Activated naive CD4-positive, alpha-beta T cell treated with Interleukin-2 at 50 U/mL for 16 hours (primary cell): ENCODE data around the gene CCNY.
"Not testable (repeated sequence)": the region's sequence is repeated elsewhere in the genome, so short reads cannot be mapped to it uniquely, and the experiment has no call there.

Experiments used
- DNase-seq: peaks from one replicate; pipeline ENCODE4 v3.0.0-alpha.2; 2020

Gene CCNY

GRCh38 chr10:35535136-35535535 is 198.8 kb downstream of the CCNY start:
- DNase-seq: no peak

- no peak for DNase-seq
Observed at GRCh38 chr10:35536789-35537188, 200.5 kb downstream of the CCNY start.

GRCh38 chr10:35537925-35538324 is 201.6 kb downstream of the CCNY start:
- not testable (repeated sequence) for DNase-seq

- DNase-seq: no peak
Observed at GRCh38 chr10:35540296-35541164, 204.2 kb downstream of the CCNY start.

GRCh38 chr10:35541720-35542119 is 205.4 kb downstream of the CCNY start:
- DNase-seq: no peak

GRCh38 chr10:35542303-35542702 is 206.0 kb downstream of the CCNY start:
- DNase-seq: no peak

GRCh38 chr10:35545079-35545657 is 208.9 kb downstream of the CCNY start:
- DNase-seq: no peak

- no peak for DNase-seq
Observed at GRCh38 chr10:35545878-35546590, 209.7 kb downstream of the CCNY start.

GRCh38 chr10:35546824-35547225 is 210.5 kb downstream of the CCNY start:
- DNase-seq: no peak

- no peak for DNase-seq
Observed at GRCh38 chr10:35552650-35553342, 216.5 kb downstream of the CCNY start.

GRCh38 chr10:35554036-35554435 is 217.7 kb downstream of the CCNY start:
- DNase-seq: no peak

GRCh38 chr10:35554461-35555056 is 218.2 kb downstream of the CCNY start:
- no peak for DNase-seq

GRCh38 chr10:35555962-35556930 is 219.9 kb downstream of the CCNY start:
- no peak for DNase-seq

- DNase-seq: no peak
Observed at GRCh38 chr10:35558276-35558675, 222.0 kb downstream of the CCNY start.

GRCh38 chr10:35559416-35559815 is 223.1 kb downstream of the CCNY start:
- DNase-seq: no peak

GRCh38 chr10:35561715-35562114 is 225.4 kb downstream of the CCNY start:
- DNase-seq: no peak

- DNase-seq: no peak
Observed at GRCh38 chr10:35562427-35562826, 226.1 kb downstream of the CCNY start.

- peak; percentile 38 for DNase-seq
Observed at GRCh38 chr10:35563261-35563891, 227.1 kb downstream of the CCNY start.

GRCh38 chr10:35564341-35564968 is 228.1 kb downstream of the CCNY start:
- no peak for DNase-seq

- DNase-seq: no peak
Observed at GRCh38 chr10:35565602-35566081, 229.3 kb downstream of the CCNY start.
